ENCODE data around the gene PLXNB1.

GRCh38 chr3:48439820-48440589 lies 10.1 kb upstream of the PLXNB1 start, which contains the start of the genes CCDC51 and TMA7:
- TF ChIP-seq CTCF (conservative IDR thresholded peaks at IDR 0.05): no peak
- peak; percentile 38; the same call in 1 of the 2 replicates for TF ChIP-seq ZFX (IDR thresholded peaks at IDR 0.05)

Measured in C4-2B (cell line).